GM13976 (cell line): ENCODE results near the gene TADA2B.
A peak's percentile ranks its signal among the peaks of the same experiment; 100 is the strongest.

ENCODE experiments used
- DNase-seq: peaks from one replicate; pipeline ENCODE4 v3.0.0; 2012; ENCODE audit warnings: low spot score
- CTCF ChIP-seq: IDR thresholded peaks from 2 replicates; pipeline ENCODE4 v1.5.1; 2012; ENCODE audit warnings: borderline replicate concordance, mild to moderate bottlenecking; ENCODE audit not compliant: insufficient read depth; ENCODE audit errors: extremely low read depth, missing control alignments, control extremely low read depth
- in situ Hi-C: fragments of 300-500 bp; cut with MboI; formaldehyde crosslinking; loops from one replicate; pipeline ENCODE4 v1.12.0; 2022; ENCODE audit warnings: low sequenced_read_pairs, mixed read lengths, inconsistent platforms; ENCODE audit not compliant: unreplicated experiment

Gene TADA2B

DNA sequence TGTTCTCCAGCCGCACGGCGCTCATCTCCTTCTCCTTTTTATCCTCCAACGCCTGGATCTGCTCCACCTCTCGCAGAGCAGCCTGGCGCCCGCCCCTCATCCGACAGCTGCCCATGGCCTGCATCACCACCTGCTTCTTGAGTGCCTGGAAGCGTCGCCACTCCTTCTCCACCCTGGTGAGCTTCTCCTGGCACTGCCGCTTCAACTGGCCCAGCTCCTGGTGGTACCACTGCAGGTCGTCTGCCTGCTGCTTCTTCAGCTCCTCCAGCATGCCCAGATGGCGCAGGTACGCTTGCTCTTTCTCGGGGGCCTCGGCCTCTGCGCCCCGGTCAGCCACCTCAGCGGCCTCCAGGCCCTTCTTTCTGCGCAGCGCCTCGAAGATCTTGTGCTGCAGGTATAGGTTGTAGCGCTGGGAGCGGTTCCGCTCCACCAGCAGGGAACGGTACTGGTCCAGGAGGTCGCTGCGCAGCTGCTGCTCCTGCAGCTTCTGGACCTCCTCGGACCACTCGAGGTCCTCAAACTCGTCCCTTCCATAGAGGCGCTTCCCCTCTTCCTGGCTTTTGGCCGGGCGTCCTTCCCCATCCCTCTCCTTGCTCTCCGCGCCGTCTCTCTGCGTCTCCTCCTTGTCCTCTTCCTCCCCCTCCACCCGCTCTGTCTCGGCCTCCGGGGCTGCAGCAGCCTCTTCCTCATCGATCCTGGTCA lies 1.2 kb upstream of the TADA2B start:
- DNase-seq, result no peak
- no peak for TF ChIP-seq CTCF
- in situ Hi-C loops, result no loop called here

GRCh38 chr4:7042503-7043283 lies 479 bp upstream of the TADA2B start:
- no peak for TF ChIP-seq CTCF
- DNase-seq, result peak; percentile 100
- in situ Hi-C loops, result no loop called here

- in situ Hi-C loops, result no loop called here
- no peak for TF ChIP-seq CTCF
- no peak for DNase-seq
Observed at GRCh38 chr4:7044137-7044930, 1.2 kb downstream of the TADA2B start.

DNA sequence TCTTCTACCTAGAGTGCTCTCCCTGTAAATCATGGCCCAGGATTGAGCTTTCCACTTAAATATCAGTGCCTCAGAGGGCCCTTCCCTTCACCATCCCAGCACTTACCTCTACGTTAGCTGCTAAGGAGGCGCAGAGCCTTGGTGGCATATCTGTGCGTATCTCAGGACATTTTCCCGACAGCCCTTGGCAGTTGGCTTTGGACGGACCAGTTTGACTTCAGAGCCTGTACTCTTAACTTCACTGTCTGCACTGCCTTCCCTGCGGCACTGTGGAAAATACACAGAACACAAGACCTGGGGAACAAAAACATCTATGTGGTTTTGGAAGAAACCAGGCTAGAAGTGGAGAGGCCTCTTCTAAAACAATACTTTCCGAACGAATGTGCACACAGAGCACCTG lies 2.4 kb downstream of the TADA2B start:
- DNase-seq, result no peak
- no peak for TF ChIP-seq CTCF
- in situ Hi-C loops, result no loop called here

- peak; percentile 53 for DNase-seq
- no peak for TF ChIP-seq CTCF
- in situ Hi-C loops, result no loop called here
Observed at GRCh38 chr4:7045961-7046921, 3.1 kb downstream of the TADA2B start.
